GM19239 (cell line): Measurements from ENCODE around the gene SERPINA5.
"Not testable (repeated sequence)": the region's sequence is repeated elsewhere in the genome, so short reads cannot be mapped to it uniquely, and the experiment has no call there.

Source experiments
- DNase-seq: peaks from one replicate; pipeline ENCODE4 v3.0.0; 2011; ENCODE audit warnings: low spot score; ENCODE audit not compliant: insufficient read length
- FAIRE-seq: peaks from 2 replicates; lab custom pipeline; 2011; peaks lifted over from hg19 to GRCh38; lab: Jason Lieb, UNC

SERPINA5 gene

DNA sequence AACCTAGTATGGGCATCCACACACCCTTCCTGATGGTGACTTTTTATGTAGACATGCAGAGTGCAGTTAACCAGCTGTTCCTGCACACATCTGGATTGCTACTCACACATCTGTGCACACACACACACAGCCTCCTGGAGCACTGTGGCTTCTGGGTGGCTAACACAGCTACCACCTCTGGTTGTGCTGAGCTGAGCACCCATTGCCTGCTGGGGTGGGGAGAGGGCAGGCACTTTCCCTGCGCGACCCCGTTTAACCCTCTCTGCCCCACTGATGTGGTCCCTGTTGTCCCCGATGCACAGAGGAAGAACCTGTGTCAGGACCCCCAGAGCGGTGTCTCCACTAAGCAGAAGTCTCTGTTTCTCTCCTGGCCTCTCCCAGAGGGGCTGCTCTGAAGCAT is 16.6 kb downstream of the SERPINA5 start:
- FAIRE-seq: no peak
- no peak for DNase-seq

DNA sequence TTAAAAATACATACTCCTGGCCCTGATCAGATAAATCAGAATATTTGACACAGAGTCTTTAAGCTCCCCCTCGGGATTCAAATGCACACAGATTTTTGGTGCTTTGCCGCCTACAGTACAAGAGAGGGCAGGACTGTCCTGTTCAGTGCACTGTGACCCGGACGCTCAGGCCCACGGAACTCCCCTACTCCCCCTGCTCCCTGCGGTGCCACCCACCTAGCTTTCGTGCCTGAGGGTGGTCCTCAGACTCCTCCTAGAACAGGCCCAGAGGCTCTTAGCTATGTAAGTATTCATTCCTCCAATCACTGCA is 17.2 kb downstream of the SERPINA5 start:
- DNase-seq (no peak), FAIRE-seq (no peak)

DNA sequence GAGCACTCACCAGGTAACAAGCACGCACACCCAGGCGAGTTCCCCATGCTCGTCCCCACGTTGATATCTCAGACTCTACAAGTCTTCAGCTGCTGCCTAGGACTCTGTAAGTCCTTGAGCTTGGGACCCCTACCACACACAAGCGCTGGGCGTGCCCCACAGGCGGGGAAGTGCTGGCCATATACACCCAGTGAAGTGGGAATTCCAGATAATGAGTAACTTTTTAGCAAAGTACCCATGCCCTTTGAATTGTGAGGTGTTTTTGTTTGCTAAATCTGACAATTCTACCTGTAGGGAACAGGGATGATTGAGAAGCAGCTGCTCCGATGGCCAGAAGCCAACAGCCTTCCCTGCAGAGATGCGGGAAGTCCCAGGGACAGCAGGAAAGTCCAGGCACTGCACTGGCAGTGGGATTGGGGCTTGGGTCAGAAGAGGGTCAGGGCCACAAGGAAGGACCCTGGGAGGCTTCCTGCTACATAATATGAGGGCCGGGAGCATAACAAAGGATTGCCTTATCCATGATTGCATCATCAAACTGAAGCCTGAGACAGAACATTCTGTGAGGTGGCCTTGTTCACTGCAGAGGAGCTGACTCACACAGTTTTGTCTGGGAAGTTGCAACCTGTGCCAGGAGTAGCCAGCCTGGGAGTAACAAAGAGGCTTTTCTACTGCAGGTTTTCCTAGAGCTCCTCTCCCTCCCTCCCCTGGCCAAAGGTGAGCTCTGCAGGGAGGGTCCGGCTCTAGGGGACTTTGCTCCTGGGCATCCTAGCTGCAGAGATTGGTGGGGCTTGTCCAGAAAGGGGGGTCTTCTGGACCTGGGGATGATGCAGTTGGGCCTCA is 17.8 kb downstream of the SERPINA5 start:
- FAIRE-seq (no peak), DNase-seq (no peak)

DNA sequence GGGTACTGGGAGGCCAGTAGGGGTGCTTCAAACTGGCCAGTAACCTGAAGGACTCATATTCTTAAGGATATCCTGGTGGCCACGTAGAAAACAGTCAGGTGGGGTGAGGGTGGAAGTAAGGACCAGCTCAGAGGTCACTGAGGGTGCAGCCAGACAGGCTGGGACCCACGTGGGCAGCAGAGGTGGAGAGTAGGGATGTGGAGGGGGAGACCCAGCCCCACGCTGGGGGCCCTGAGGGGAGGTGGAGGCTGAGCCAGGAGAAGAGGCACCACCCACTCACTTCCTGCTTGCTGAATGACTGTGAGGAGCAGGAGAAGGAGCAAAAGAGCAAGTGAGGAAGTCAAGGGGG is 18.4 kb downstream of the SERPINA5 start:
- FAIRE-seq (no peak), DNase-seq (no peak)

DNA sequence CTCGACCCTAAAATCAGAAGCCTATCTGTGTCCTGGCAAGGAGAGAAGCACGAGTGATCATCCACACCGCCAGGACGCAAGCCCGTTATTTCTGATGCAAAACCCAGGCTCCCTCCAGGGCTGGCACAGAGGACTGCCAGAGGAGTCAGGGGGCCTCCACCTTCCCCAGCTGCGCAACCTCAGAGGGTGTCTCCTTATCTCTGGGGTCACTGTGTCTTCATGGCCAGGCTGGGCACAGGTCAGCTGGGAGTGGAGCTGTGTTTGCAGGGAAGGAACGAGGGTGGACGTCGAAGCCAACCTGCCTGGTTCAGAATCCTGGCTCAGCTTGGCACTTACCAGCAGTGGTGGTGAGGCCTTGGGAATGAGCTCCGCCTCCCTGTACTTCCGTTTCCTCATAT is 18.9 kb downstream of the SERPINA5 start:
- DNase-seq (no peak), FAIRE-seq (no peak)

DNA sequence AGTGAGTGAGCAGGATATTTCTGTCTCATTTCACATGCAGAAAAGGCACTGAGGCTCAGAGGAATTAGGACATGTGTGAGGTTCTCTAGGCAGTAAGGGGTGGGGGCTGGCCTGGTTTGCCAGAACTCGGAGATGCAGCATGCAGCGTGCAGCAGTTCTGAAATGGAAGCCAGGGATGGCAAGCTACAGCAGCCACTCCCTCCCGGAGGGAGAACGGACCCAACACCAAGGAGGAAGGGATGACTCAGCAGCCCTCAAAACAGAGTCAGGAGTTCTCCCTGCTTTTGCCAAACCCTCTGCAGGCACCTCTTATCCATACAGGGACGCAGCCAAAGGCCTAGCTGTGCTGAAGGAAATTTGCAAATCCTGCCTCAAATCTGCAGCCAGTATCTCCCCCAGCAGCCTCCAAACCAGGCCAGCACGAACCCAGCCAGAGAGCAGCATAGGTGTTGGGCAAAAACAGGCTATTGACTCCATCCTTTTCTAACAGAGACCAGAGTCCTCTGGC is 20.7 kb downstream of the SERPINA5 start:
- DNase-seq (no peak), FAIRE-seq (no peak)

DNA sequence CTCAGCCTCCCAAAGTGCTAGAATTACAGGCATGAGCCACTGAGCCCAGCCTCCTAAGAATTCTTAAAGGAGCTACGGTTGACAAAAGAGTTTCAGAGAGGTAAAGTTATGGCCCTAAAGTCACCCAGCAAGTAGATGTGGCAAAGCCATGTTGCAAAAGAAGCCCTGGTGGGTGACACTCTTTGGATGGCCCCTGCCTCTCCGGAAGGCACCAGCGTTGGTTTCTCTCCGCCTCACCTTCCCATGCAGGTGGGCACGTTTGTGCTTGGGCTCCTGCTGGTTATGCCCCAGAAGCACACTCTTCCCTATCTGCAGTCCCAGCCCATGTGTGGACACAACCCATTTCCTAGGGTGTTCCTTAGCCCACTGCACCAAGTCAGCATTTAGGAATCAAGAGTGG is 21.5 kb downstream of the SERPINA5 start:
- DNase-seq (no peak), FAIRE-seq (no peak)

DNA sequence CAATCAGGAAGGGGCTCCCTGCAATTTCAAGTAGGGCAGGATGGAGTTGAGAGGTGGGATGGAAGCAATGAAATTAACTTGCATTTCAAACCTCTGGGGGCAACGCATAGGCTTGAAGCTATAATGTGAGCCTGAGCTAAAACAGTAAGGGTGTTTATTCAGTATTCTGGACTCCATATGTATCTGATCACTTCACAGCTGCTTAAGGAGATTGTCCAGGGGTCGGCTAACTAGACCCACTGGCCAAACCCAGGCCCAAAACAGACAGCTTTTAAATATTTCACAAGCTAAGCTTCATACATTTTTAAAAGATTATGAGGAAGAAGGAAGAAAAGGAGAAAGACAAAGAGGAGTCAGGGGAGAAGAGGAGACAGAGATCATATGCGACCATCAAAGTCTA is 24.1 kb downstream of the SERPINA5 start:
- DNase-seq: no peak
- FAIRE-seq: no peak

DNA sequence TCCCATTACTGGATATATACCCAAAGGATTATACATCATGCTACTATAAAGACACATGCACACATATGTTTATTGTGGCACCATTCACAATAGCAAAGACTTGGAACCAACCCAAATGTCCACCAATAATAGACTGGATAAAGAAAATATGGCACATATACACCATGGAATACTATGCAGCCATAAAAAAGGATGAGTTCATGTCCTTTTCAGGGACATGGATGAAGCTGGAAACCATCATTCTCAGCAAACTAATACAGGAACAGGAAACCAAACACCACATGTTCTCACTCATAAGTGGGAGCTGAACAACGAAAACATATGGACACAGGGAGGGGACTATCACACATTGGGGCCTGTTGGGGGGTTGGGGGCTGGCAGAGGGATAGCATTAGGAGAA is 27.7 kb downstream of the SERPINA5 start:
- not testable (repeated sequence) for DNase-seq, FAIRE-seq

DNA sequence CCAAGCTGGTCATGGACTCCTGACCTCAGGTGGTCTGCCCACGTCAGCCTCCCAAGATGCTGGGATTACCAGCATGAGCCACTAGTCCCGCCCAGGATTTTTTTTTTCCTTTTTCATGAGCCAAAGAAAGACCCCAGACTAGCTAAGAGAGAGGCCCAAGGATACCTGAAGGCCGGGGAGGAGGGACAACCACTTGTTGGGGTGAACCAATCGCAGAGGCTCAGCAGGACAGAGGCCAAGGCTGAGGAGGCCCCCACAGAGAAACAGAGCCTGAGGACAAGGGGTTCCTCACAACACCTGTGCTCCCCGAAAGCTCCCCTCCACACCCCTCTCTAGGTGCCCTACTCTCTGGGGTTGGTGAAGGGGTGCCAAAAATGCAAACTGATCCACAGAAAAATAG is 30.0 kb downstream of the SERPINA5 start:
- DNase-seq (no peak), FAIRE-seq (no peak)

DNA sequence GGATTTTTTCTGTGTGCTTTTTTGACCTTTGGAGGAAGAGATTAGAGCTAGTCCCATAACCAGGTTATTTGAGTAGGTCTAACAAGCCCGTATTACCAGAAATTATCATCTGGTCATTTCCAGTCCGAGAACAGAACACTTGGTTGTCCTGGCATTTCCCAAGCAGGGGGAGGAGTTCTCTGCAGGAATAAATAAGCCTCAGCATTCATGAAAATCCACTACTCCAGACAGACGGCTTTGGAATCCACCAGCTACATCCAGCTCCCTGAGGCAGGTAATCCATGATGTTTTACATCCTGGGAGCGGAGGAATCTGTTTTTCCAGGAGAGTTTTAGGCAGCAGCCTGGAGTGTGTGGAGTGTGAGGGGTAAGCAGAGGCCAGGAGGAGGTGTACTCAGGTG is 30.9 kb downstream of the SERPINA5 start, which contains the start of gene SERPINA3:
TSS of gene SERPINA3 (plus strand) at position 218 of the 400 bp plus-strand sequence. CDS start 2,051 bp downstream, outside the sequence.
- DNase-seq (no peak), FAIRE-seq (no peak)

DNA sequence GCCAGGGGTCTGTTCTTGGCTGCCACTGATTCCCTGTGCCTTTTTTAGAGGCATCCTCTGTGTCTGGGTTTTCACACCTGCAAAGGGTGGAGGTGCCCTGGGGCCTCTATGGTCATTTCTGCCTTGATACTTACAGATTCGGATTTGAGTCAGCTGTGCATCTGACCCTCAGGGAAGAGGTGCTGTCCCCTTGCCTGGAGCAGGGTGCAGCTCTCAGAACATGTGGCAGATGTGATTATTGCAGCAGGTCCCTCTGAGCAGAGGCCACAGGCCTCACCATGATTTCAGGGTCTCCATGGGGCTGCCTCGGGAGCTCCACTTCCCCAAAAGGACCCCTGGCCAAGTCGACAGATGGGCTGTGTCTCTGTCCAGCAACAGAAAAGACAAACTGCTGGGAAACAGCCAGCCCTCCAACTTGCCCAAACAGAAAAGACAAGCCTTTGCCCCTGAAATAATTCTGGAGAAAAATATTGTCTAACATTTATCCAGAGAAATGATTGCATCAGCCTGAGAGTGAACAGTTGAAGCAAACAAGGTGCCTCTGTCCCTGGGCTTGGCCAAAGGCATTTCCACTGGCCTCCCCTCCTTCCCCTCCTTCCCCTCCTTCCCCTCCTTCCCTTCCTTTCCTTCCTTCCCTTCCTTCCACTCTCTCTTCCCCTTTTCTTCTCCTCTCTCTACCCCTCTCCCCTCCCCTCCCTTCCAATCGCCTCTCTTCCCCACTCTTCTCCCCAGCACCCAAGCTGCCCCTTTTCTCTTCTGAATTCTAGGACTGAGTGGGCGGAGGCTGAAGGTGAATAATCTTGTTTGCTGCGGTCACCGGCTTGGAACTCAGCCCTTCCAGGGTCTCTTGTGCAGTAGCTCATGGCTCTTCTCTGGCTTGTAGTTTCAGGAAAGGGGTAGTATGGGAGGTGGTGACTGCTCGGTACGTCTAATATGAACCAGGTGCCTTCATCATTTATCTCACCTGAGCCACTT is 31.6 kb downstream of the SERPINA5 start:
- FAIRE-seq: no peak

DNA sequence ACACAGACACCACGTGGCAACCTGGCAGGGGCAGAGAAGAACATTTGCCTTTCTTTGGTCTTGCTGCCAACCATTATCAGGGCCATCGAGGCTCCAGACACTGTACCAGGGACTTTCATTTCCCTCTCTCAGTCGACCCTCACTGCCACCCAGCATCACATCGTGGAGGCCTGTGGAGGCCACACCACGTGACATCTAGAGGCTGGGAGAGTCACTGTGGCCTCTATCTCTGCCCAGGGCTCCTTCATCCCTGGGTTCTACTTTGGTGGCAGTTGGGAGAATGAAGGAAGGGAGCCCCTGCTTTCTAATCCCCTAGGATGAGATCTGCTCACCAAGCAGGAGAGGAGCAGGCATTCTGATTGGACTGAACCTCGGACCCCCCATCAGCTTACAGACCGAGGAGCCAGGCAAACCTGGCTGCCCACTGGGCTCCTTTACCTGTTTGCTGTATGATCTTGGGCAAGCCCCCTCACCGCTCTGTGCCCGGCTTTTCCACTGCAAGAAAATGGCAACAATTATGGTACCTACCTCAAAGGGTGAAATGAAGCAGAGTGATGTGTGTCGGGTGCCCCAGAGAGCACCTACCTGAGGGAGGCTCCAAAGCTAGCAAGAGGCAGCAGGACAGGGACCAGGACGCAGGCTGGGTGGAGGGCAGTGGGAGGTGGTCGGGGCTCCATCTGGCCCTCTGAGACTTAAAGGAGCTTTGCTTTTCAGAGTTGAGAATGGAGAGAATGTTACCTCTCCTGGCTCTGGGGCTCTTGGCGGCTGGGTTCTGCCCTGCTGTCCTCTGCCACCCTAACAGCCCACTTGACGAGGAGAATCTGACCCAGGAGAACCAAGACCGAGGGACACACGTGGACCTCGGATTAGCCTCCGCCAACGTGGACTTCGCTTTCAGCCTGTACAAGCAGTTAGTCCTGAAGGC is 32.8 kb downstream of the SERPINA5 start:
- DNase-seq (no peak), FAIRE-seq (no peak)

More for the DNA sequence above, 31.6 kb downstream of the SERPINA5 start:
- no peak for DNase-seq

DNA sequence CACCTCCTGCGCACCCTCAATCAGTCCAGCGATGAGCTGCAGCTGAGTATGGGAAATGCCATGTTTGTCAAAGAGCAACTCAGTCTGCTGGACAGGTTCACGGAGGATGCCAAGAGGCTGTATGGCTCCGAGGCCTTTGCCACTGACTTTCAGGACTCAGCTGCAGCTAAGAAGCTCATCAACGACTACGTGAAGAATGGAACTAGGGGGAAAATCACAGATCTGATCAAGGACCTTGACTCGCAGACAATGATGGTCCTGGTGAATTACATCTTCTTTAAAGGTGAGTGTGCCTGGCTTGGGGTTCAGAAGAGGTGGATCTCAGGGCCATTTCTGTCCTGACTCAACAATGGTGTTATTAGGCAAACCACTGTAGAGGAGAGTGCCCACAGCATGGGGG is 33.6 kb downstream of the SERPINA5 start:
- DNase-seq (no peak), FAIRE-seq (no peak)

DNA sequence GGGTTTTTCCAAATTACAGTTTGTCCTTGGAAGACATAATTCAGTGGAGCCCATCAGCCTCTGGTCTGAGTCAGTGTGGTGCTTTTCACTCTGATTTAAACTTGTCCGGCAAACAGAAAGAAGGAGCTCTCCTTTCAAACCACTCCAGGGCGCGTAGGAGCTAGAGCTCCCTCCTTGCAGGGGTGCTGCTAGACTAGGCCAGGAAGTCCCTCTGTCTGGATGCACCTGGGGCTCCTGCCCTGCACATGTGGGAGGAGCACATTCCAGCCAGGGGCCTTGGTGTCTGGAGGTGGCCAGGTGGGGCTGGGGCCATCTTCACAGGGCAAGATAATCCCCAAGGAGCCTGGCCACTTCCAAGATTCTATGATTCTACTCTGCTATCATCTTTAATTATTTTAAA is 34.0 kb downstream of the SERPINA5 start:
- FAIRE-seq (no peak), DNase-seq (no peak)

DNA sequence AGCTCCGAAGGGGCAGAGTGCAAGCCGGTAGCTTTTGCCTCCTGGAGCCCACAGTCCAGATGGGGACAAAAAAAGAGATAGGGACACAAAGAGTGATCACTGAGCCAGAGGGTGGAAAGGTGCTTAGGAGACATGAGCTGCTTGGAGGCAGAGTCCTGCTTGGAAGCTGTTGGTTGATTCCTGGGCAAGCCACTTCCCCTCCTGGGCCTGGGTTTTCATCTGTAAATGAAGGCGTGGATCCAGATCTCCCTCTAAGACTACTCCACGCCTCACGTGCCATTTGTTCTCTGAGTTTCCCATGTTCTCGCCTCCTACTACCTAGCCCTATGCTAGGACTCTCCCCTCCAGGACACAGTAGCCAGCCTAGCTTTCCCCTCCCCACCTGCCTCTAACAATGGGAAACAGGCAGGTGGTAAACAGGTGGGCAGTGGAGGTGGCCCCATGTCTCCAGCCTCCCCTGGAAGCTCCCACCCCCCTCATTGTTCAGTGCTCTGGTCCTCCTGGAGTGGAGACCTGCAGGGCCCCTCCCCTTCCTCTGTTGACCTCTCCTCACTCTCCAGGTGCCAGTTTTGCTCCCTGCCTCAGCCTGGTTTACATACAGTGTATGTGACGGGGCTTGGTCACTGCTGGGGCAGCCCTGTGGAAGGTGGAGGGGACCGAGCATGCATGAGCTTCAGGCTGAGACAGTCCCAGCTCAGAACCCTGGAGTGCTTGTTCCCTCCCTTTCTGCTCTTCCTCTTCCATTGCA is 34.8 kb downstream of the SERPINA5 start:
- no peak for FAIRE-seq
- no peak for DNase-seq

DNA sequence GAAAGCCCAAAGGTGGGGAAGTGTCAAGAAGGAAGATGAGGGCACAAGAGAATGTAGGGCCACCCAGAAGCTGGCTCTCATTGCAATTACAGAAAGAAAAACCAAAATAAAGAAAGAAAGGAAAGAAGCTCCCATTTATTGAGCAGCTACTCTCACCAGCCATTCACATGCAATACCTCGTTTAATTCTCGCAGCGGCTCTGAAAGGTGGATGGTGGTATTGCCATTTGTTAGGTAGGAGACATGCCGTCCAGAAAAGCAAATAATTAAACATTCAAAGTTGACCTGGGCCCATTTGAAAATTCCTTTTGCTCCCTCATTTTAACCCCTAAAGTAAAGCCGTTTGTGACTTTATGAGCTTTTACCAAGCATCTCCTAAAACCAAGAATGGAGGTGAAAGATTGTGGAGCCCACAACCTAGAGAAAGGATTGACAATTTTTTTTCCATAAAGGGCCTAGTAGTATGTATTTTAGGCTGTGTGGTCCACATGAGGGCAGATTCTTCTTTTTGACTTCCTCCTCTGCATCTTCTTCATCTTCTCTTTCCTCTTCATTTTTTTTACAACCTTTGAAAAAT is 36.2 kb downstream of the SERPINA5 start:
- no peak for FAIRE-seq
- DNase-seq: no peak

DNA sequence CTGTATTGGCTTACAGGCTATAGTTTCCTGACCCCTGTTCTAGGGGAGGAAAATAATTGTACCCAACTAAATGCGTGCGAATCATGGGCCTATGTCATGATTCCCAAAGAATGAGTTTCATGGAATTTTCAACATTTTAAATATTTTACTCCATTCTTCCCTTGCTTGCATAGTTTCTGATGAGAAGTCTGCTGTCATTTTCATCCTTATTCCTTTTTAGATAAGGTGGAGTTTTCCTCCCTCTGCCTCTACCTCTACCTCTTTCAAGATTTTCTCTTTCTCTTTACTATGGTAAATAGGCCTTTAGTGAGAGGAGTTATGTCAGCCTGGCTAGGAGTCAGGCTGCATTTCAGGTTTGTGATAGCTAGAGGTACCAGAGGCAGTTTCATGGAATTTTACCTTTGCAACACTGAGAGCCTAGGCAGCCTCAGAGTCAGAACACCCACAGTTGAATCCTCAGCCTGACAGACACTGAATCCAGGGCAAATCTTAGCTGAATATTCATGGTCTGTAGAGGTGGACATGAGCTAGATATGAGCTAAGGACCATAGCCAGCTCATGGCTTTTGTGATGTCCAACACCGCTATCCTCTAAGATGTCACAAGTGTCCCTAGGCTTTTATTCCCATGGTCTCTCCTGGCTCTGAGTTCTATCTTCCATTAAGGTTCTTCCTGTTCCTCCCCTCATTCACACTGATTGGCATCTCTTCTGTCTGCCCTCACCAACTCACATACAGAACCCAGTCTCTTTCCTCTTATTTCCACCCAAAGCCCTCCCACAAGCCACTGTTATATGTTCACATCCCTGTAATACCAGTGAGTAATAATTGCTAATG is 37.0 kb downstream of the SERPINA5 start:
- DNase-seq (no peak), FAIRE-seq (no peak)
